HG02884 (cell line): Measurements from ENCODE around the gene PANK4.

Source experiments
- ATAC-seq: cut with Tn5 transposase; IDR thresholded peaks from one replicate; pipeline ENCODE4 v1.9.1; 2021; ENCODE audit warnings: mild to moderate bottlenecking, moderate library complexity; ENCODE audit not compliant: unreplicated experiment

Gene PANK4

GRCh38 chr1:2501041-2501819 is 25.2 kb downstream of the PANK4 start:
- no peak for ATAC-seq

GRCh38 chr1:2499986-2500596 is 26.3 kb downstream of the PANK4 start:
- no peak for ATAC-seq

GRCh38 chr1:2499260-2499659 is 27.1 kb downstream of the PANK4 start:
- no peak for ATAC-seq

- no peak for ATAC-seq
Measured at GRCh38 chr1:2498648-2499047, 27.7 kb downstream of the PANK4 start.

GRCh38 chr1:2497891-2498290 is 28.5 kb downstream of the PANK4 start:
- ATAC-seq = no peak

GRCh38 chr1:2496746-2497145 is 29.6 kb downstream of the PANK4 start:
- no peak for ATAC-seq

GRCh38 chr1:2496087-2496622 is 30.2 kb downstream of the PANK4 start:
- no peak for ATAC-seq

- no peak for ATAC-seq
Measured at GRCh38 chr1:2495546-2495945, 30.9 kb downstream of the PANK4 start.

- ATAC-seq = no peak
Measured at GRCh38 chr1:2495026-2495425, 31.4 kb downstream of the PANK4 start.

- ATAC-seq = no peak
Measured at GRCh38 chr1:2494323-2494693, 32.1 kb downstream of the PANK4 start.

GRCh38 chr1:2493691-2494322 is 32.6 kb downstream of the PANK4 start:
- ATAC-seq = no peak

- no peak for ATAC-seq
Measured at GRCh38 chr1:2493218-2493617, 33.2 kb downstream of the PANK4 start.

- ATAC-seq = no peak
Measured at GRCh38 chr1:2492091-2492490, 34.3 kb downstream of the PANK4 start.

GRCh38 chr1:2489615-2490014 is 36.8 kb downstream of the PANK4 start:
- no peak for ATAC-seq

- no peak for ATAC-seq
Measured at GRCh38 chr1:2488688-2489087, 37.7 kb downstream of the PANK4 start.

GRCh38 chr1:2486558-2486957 is 39.8 kb downstream of the PANK4 start:
- no peak for ATAC-seq

GRCh38 chr1:2486041-2486440 is 40.4 kb downstream of the PANK4 start:
- no peak for ATAC-seq

GRCh38 chr1:2483970-2484369 is 42.4 kb downstream of the PANK4 start:
- no peak for ATAC-seq

- no peak for ATAC-seq
Measured at GRCh38 chr1:2483026-2483425, 43.4 kb downstream of the PANK4 start.

- no peak for ATAC-seq
Measured at GRCh38 chr1:2482588-2482987, 43.8 kb downstream of the PANK4 start.

- no peak for ATAC-seq
Measured at GRCh38 chr1:2481885-2482284, 44.5 kb downstream of the PANK4 start.

GRCh38 chr1:2480986-2481364 is 45.4 kb downstream of the PANK4 start:
- no peak for ATAC-seq
